HL-60 (cell line): ENCODE measurements around the gene RAMACL.

Experiments
- DNase-seq, 2 experiments: peaks; one replicate each; pipeline ENCODE4 v3.0.0-alpha.2; 2010 to 2020; ENCODE audit warnings: low read depth in 1 of 2, low spot score in 1 of 2
- H3K27ac ChIP-seq: fragments of 250-450 bp; sonication (Bioruptor Pico); replicated peaks from 2 replicates; pipeline ENCODE4 v1.5.1; 2020; ENCODE audit warnings: mild to moderate bottlenecking, moderate library complexity
- H3K27me3 ChIP-seq: fragments of 250-450 bp; sonication (Bioruptor Pico); 2 replicates; pipeline ENCODE4 v1.5.1; 2021; ENCODE audit warnings: mild to moderate bottlenecking, moderate library complexity; ENCODE audit not compliant: insufficient read depth, poor library complexity, severe bottlenecking
- H3K4me3 ChIP-seq: replicated peaks from 2 replicates; pipeline ENCODE4 v1.5.1; 2011; ENCODE audit warnings: mild to moderate bottlenecking, control low read depth, low read length; ENCODE audit not compliant: insufficient read depth
- GABPA ChIP-seq: IDR thresholded peaks from 2 replicates; pipeline ENCODE4 v1.6.1; 2012; ENCODE audit warnings: low read depth
- POLR2AphosphoS5 ChIP-seq: IDR thresholded peaks from 2 replicates; pipeline ENCODE4 v1.6.1; 2012; ENCODE audit warnings: low read depth
- REST ChIP-seq: IDR thresholded peaks from 2 replicates; pipeline ENCODE4 v1.6.1; 2012; ENCODE audit warnings: low read depth; ENCODE audit not compliant: insufficient replicate concordance
- SPI1 ChIP-seq: IDR thresholded peaks from 2 replicates; pipeline ENCODE4 v1.6.1; 2012; ENCODE audit warnings: low read depth, mild to moderate bottlenecking, borderline replicate concordance
- TF ChIP-seq, protein P1 (sequence below): IDR thresholded peaks from one replicate; pipeline ENCODE4 v1.5.1; 2011; ENCODE audit warnings: low read length, control low read depth, inconsistent platforms; ENCODE audit not compliant: insufficient read depth

RAMACL gene

GRCh38 chr6:166581091-166581511 is 5.4 kb downstream of the RAMACL start:
- no peak for DNase-seq
- no peaks in the 10 kb centered on the region for H3K27me3 ChIP-seq
- H3K4me3 ChIP-seq: no peak overlapping the region
- no peak overlapping the region for H3K27ac ChIP-seq
- TF ChIP-seq SPI1: no peak
- no peak for TF ChIP-seq REST
- no peak for TF ChIP-seq GABPA
- TF ChIP-seq, protein P1, sequence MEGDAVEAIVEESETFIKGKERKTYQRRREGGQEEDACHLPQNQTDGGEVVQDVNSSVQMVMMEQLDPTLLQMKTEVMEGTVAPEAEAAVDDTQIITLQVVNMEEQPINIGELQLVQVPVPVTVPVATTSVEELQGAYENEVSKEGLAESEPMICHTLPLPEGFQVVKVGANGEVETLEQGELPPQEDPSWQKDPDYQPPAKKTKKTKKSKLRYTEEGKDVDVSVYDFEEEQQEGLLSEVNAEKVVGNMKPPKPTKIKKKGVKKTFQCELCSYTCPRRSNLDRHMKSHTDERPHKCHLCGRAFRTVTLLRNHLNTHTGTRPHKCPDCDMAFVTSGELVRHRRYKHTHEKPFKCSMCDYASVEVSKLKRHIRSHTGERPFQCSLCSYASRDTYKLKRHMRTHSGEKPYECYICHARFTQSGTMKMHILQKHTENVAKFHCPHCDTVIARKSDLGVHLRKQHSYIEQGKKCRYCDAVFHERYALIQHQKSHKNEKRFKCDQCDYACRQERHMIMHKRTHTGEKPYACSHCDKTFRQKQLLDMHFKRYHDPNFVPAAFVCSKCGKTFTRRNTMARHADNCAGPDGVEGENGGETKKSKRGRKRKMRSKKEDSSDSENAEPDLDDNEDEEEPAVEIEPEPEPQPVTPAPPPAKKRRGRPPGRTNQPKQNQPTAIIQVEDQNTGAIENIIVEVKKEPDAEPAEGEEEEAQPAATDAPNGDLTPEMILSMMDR: no peak
- no peak for TF ChIP-seq POLR2AphosphoS5

GRCh38 chr6:166580076-166581050 is 6.1 kb downstream of the RAMACL start:
- TF ChIP-seq, protein P1: no peak
- TF ChIP-seq SPI1: no peak
- TF ChIP-seq POLR2AphosphoS5: no peak
- TF ChIP-seq REST: no peak
- no peak for TF ChIP-seq GABPA
- Histone ChIP-seq H3K27ac (no peak overlapping the region), H3K27me3 (no peaks in the 10 kb centered on the region), H3K4me3 (no peak overlapping the region)
- no peak for DNase-seq

DNA sequence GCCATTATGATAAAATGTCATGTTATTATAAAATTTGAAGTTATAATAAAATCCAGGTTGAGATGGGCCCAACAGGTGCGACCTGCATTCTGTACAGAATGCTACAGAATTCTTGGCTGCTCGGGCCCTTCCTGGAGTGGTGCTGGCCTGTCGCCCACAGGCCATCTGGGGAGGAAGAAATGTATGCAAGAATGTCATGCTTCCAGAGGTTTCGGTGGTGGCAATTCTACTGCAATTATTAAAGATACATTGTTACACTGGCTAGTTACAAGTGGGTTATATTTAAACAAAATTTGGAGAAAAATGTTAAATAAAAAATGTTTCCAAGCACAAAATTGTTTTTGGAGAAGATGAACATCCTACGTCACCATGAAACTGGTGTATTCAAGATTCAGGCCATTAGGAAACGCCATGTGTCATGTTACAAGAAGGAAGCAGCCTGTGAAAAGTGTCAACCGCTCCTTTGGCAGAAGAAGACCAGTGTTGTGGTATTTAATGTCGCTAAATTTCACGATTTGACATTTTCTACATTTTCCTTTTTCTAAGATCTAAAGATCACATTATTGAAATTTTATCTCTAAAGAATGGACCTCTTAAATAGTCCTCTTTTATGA is 7.1 kb downstream of the RAMACL start:
- TF ChIP-seq GABPA (no peak), POLR2AphosphoS5 (no peak), REST (no peak), SPI1 (no peak)
- TF ChIP-seq, protein P1: no peak
- DNase-seq: no peak
- Histone ChIP-seq H3K4me3 (no peak overlapping the region), H3K27ac (no peak overlapping the region), H3K27me3 (no peaks in the 10 kb centered on the region)
